Muscle layer of duodenum (tissue), 2 donors: ENCODE measurements around the gene SLC29A3.
"Not testable (repeated sequence)": the region's sequence is repeated elsewhere in the genome, so short reads cannot be mapped to it uniquely, and the experiment has no call there.

Experiments
- H3K27ac ChIP-seq: one replicate; pipeline ENCODE4 v1.7.0; 2013; ENCODE audit warnings: mild to moderate bottlenecking, low read length
- H3K27me3 ChIP-seq: one replicate; pipeline ENCODE4 v1.7.0; 2013; ENCODE audit warnings: low read depth, mild to moderate bottlenecking, control low read depth, low read length
- H3K36me3 ChIP-seq, 2 donors: one replicate each; pipeline ENCODE4 v1.7.0; 2013; ENCODE audit warnings: low read length in 2 of 2, control low read depth in 1 of 2, mild to moderate bottlenecking in 1 of 2; ENCODE audit not compliant: insufficient read depth in 2 of 2, control insufficient read depth in 1 of 2
- H3K4me1 ChIP-seq, 2 donors: one replicate each; pipeline ENCODE4 v1.7.0; 2013; ENCODE audit warnings: low read length in 2 of 2, mild to moderate bottlenecking in 2 of 2, control low read depth in 1 of 2, moderate library complexity in 1 of 2; ENCODE audit not compliant: insufficient read depth in 2 of 2, control insufficient read depth in 1 of 2
- H3K4me3 ChIP-seq, 2 donors: one replicate each; pipeline ENCODE4 v1.7.0; 2013; ENCODE audit warnings: low read length in 2 of 2, low read depth in 1 of 2, mild to moderate bottlenecking in 1 of 2
- H3K9me3 ChIP-seq, 2 donors: one replicate each; pipeline ENCODE4 v1.7.0; 2013; ENCODE audit warnings: low read length in 2 of 2, control low read depth in 1 of 2, mild to moderate bottlenecking in 1 of 2; ENCODE audit not compliant: control insufficient read depth in 1 of 2
- donor health status: healthy.

SLC29A3 gene

DNA sequence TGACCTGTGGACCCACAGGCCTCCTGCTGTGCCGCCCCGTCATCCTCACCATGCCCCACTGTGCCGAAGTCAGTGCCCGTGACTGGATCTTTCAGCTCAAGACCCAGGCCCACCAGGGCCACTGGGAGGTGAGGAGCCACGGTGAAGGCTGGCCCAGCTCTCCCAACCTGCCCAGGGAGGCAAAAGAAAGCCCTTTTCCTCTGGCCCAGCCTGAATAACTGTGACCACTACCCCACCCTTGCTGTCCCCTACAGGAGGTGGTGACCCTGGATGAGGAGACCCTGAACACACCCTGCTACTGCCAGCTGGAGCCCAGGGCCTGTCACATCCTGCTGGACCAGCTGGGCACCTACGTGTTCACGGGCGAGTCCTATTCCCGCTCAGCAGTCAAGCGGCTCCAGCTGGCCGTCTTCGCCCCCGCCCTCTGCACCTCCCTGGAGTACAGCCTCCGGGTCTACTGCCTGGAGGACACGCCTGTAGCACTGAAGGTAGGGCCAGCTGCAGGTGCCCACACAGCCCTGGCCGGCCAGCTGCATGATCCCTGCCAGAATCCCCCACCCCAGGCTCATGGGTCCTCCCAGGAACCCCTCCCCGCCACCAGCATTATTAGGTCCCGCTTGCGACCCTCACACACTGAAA is 25.5 kb upstream of the SLC29A3 start:
- Histone ChIP-seq H3K9me3 (no peaks in the 10 kb centered on the region), H3K4me1 (no peaks in the 10 kb centered on the region), H3K36me3 (peaks cover 0 to 3% of the 10 kb centered on the region in 2 donors), H3K4me3 (no peak overlapping the region), H3K27me3 (no peaks in the 10 kb centered on the region), H3K27ac (no peak overlapping the region)

DNA sequence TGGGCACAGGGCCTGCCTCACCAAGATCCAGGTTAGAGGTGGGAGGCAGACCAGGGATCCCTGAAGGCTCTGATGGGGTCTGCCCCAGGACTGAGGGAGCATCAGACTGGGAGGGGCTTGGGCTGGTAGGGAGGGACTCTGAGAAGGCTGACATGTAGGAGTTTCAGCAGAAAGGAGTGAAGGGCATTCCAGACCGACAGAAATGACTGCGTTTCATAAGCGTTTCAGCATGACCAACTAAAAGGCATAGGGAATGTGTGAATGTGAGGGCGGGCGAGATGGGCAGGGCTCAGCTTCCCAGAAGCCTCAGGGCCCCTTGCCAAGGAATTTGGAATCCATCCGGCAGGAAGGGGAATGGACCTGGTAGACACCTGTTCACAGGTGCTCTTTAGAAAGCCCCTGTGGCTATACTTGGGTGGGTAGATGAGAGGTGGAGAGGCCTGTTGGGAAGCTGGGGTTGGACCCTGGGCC is 24.9 kb upstream of the SLC29A3 start:
- Histone ChIP-seq H3K27me3 (no peaks in the 10 kb centered on the region), H3K4me3 (no peak overlapping the region), H3K36me3 (peaks cover 0 to 3% of the 10 kb centered on the region in 2 donors), H3K4me1 (no peaks in the 10 kb centered on the region), H3K27ac (no peak overlapping the region), H3K9me3 (no peaks in the 10 kb centered on the region)

DNA sequence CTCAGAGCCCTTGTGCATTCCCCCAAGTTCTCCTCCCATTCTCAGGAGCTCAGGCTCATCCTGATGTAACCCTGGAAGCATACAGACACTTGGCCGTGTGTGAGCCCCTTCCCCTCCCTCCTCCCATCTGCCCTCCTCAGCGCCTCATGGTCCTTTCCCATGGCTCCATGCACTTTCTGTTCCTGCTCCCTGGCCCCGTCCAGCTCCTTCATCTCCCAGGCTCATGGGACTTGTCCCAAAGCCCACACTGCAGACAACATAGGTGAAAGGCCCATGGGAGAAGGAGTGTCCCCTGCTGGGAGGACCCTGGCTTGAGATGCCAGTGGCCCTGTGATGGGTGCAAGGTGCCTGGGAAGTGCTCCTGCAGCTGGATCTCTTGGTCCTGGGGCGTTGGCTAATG is 24.2 kb upstream of the SLC29A3 start:
- Histone ChIP-seq H3K4me1 (no peaks in the 10 kb centered on the region), H3K4me3 (no peak overlapping the region), H3K36me3 (peaks cover 0 to 3% of the 10 kb centered on the region in 2 donors)

DNA sequence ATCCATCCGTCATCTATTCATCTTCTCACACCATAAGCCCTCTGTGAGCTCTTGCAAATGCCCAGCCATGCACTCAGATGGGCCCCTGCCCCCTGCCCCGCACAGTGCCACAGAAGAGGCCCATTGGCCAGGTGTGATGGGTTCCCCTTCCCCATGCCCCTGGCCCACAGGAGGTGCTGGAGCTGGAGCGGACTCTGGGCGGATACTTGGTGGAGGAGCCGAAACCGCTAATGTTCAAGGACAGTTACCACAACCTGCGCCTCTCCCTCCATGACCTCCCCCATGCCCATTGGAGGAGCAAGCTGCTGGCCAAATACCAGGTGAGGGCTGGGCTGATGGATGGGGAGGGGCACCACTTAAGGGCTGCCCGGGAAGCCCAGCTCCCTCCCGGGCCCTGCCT is 23.4 kb upstream of the SLC29A3 start:
- no peaks in the 10 kb centered on the region for H3K9me3 ChIP-seq
- no peak overlapping the region for H3K4me3 ChIP-seq
- H3K27me3 ChIP-seq, result no peaks in the 10 kb centered on the region
- peaks cover 0 to 3% of the 10 kb centered on the region in 2 donors for H3K36me3 ChIP-seq
- H3K27ac ChIP-seq, result no peak overlapping the region
- H3K4me1 ChIP-seq, result no peaks in the 10 kb centered on the region

More for the DNA sequence above, 24.2 kb upstream of the SLC29A3 start:
- Histone ChIP-seq H3K27me3 (no peaks in the 10 kb centered on the region), H3K27ac (no peak overlapping the region), H3K9me3 (no peaks in the 10 kb centered on the region)

DNA sequence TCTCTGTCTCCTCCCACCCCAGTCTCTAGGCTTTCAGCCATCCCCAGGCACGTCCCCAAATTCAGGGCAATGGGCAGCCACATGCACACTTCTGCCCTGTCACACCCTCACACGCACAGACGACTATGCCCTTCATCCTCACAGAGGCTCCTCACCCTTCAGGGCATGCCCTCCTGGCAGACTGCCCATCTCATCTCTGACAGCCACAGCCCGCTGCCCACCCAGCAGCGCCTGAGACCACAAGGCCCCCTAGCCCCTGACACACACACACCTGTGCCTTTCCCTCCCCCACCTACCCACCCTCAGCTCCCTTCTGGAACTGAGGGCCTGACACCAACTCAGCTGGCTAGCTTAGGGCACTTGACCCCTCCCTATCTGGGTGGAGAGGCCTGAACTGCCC is 23.0 kb upstream of the SLC29A3 start:
- no peaks in the 10 kb centered on the region for H3K27me3 ChIP-seq
- H3K4me3 ChIP-seq, result no peak overlapping the region
- no peaks in the 10 kb centered on the region for H3K9me3 ChIP-seq
- no peaks in the 10 kb centered on the region for H3K4me1 ChIP-seq
- H3K27ac ChIP-seq, result no peak overlapping the region
- peaks cover 0 to 3% of the 10 kb centered on the region in 2 donors for H3K36me3 ChIP-seq

GRCh38 chr10:71296811-71297210 is 22.2 kb upstream of the SLC29A3 start:
- not testable (repeated sequence) for H3K9me3 ChIP-seq, H3K27me3 ChIP-seq, H3K27ac ChIP-seq, H3K4me3 ChIP-seq, H3K36me3 ChIP-seq, H3K4me1 ChIP-seq

DNA sequence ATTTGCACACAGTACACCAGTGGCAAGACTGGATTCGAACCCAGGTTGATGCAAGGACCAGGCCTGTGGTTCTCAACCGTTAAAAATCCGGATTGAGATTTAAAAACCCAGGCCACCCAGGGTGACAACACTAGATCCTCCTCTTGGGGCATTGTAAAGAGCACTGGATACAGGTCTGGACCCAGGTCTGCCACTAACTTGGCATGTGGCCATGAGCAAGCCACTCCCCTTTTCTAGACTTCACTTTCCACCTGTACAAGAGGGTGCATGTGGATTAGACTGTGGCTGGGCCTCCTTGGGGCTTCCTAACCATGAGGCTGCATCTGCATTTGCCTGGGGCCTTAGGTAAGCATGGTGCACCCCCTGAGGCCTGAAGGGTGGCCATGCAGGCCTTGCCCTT is 21.7 kb upstream of the SLC29A3 start:
- Histone ChIP-seq H3K9me3 (no peaks in the 10 kb centered on the region), H3K36me3 (peaks cover 0 to 3% of the 10 kb centered on the region in 2 donors), H3K27me3 (no peaks in the 10 kb centered on the region), H3K4me1 (no peaks in the 10 kb centered on the region), H3K4me3 (no peak overlapping the region), H3K27ac (no peak overlapping the region)

- H3K9me3 ChIP-seq, result no peaks in the 10 kb centered on the region
- no peak overlapping the region for H3K27ac ChIP-seq
- no peaks in the 10 kb centered on the region for H3K4me1 ChIP-seq
- peaks cover 0 to 3% of the 10 kb centered on the region in 2 donors for H3K36me3 ChIP-seq
- no peak overlapping the region for H3K4me3 ChIP-seq
- no peaks in the 10 kb centered on the region for H3K27me3 ChIP-seq
Measured at GRCh38 chr10:71299071-71299785, 19.8 kb upstream of the SLC29A3 start.

DNA sequence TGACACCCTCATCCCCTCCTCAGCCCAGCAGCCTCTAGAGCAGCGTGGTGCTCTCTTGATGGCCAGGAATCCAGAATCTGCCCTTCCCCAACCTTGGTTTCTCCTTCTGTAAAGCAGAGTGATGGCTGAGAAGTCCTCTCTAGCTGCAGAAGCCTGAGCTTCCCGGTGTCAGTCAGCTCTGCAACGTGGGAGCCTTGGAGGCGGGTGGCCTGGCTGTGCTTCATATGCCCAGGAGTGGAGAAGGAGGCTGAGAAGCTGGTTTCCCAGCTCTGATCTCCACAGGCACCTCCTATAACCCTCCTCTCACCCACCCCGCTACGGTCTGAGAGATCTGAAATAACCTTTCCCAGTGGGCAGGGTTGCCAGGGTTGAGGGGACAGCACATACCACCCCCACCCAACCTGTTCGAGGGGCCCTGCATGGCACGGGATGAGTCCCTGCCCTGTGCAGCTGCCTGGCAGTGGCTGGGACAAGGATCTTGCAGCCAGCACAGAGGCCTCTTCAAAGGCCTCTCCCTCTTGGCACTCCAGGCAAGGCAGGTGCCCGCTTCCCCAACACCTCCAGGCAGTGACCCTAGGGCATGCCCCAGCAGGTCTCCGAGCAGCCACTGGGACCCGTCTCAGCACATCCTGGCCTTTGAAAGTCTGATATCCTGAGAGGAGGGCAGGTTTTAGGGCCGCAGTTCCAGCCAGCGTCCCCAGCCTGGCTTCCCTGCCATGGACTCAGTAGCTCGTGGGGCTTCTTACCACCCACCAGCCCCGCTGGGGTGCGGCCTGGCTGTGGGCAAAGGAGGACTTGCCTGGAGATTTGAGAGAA is 18.3 kb upstream of the SLC29A3 start:
- Histone ChIP-seq H3K36me3 (peaks cover 0 to 3% of the 10 kb centered on the region in 2 donors), H3K4me1 (no peaks in the 10 kb centered on the region), H3K27ac (no peak overlapping the region)

DNA sequence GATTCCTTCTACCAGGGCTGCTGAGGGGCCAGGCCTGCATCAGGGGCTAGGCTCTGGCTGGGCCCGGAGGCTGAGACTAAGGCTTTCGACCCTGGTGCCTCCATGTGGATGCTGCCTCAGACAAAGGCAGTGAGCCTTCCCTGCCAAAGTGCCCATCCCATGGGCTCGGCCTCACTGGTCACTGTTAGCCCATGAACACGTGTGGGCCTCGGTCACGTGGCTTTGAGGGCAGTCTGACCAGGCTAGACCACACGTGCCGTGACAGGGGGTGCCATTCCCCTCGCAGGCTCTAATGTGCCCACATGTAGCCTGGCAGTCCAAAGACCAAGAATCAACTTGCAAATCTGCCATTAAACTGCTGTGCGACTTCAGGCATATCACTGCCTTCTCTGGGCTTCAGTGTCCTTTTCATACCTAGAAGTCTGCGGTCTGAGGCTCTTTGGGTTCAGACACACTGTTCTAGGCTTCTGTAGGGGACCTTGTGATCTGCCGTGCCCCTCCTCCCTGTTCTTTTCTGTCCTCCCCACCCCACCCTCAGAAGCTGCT is 17.6 kb upstream of the SLC29A3 start:
- no peak overlapping the region for H3K4me3 ChIP-seq
- no peaks in the 10 kb centered on the region for H3K4me1 ChIP-seq
- no peak overlapping the region for H3K27ac ChIP-seq

More for the DNA sequence above, 18.3 kb upstream of the SLC29A3 start:
- Histone ChIP-seq H3K27me3 (no peaks in the 10 kb centered on the region), H3K4me3 (no peak overlapping the region), H3K9me3 (no peaks in the 10 kb centered on the region)

GRCh38 chr10:71302451-71302850 is 16.6 kb upstream of the SLC29A3 start:
- H3K27me3 ChIP-seq, result no peaks in the 10 kb centered on the region
- H3K9me3 ChIP-seq, result no peaks in the 10 kb centered on the region
- H3K4me1 ChIP-seq, result no peaks in the 10 kb centered on the region
- no peak overlapping the region for H3K27ac ChIP-seq
- no peak overlapping the region for H3K4me3 ChIP-seq
- H3K36me3 ChIP-seq, result peaks cover 0 to 3% of the 10 kb centered on the region in 2 donors

More for the DNA sequence above, 17.6 kb upstream of the SLC29A3 start:
- Histone ChIP-seq H3K36me3 (peaks cover 0 to 3% of the 10 kb centered on the region in 2 donors), H3K27me3 (no peaks in the 10 kb centered on the region), H3K9me3 (no peaks in the 10 kb centered on the region)
